ENCODE measurements around the gene ANO2. TPM values are rescaled to one million over a fixed set of nuclear protein-coding genes. Genes with fewer than 3 reads are reported as not detected.

The ANO2 gene
- total and polyA plus RNA-seq, 4 donors: 0.03 to 0.25 (median 0.15) TPM

DNA sequence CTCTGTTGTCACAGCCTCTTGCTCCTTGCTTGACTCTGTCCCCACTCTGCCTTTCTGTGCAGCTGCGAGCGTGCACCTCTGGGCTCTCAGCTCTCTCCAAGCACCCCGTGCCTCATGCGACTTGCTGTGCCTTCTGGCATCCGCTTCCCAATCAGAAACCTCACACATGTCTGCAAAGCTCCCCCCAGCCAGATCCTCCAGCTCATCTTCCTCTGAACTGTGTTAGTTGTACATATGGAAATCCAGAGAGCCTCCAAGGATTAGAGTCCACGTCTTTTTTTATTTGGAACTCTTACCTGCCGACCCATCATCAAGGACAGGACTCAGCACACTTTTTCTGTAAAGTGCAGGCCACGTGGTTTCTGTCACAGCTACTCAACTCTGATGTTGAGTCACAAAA is 70.5 kb downstream of the ANO2 start:
- Histone ChIP-seq H3K9me3 (ENCODE audit: control insufficient read depth in 4 of 4, low read length in 3 of 4) (no peaks in the 10 kb centered on the region), H3K27me3 (ENCODE audit: control insufficient read depth in 4 of 4, insufficient read depth in 4 of 4, low read length in 3 of 4) (peaks cover 0 to 3% (median 0%) of the 10 kb centered on the region in 4 donors), H3K9ac (ENCODE audit: low read depth in 1 of 2, low read length in 2 of 2) (no peak overlapping the region), H3K36me3 (ENCODE audit: control insufficient read depth in 4 of 4, insufficient read depth in 3 of 4, low read depth in 1 of 4, low read length in 3 of 4) (no peaks in the 10 kb centered on the region), H3K4me1 (ENCODE audit: control insufficient read depth in 4 of 4, insufficient read depth in 4 of 4, low read length in 3 of 4) (no peaks in the 10 kb centered on the region), H3K4me3 (ENCODE audit: low read depth in 1 of 3, low read length in 3 of 3) (no peak overlapping the region), H3K27ac (ENCODE audit: low read depth in 1 of 2, low read length in 2 of 2) (no peak overlapping the region)
- TF ChIP-seq SP1 (IDR thresholded peaks at IDR 0.05) (no peak), JUND (IDR thresholded peaks at IDR 0.05) (no peak), RXRA (IDR thresholded peaks at IDR 0.05) (no peak), EGR1 (IDR thresholded peaks at IDR 0.05; ENCODE audit: low read depth in 2 of 2) (no peak)
- TF ChIP-seq, protein P1, sequence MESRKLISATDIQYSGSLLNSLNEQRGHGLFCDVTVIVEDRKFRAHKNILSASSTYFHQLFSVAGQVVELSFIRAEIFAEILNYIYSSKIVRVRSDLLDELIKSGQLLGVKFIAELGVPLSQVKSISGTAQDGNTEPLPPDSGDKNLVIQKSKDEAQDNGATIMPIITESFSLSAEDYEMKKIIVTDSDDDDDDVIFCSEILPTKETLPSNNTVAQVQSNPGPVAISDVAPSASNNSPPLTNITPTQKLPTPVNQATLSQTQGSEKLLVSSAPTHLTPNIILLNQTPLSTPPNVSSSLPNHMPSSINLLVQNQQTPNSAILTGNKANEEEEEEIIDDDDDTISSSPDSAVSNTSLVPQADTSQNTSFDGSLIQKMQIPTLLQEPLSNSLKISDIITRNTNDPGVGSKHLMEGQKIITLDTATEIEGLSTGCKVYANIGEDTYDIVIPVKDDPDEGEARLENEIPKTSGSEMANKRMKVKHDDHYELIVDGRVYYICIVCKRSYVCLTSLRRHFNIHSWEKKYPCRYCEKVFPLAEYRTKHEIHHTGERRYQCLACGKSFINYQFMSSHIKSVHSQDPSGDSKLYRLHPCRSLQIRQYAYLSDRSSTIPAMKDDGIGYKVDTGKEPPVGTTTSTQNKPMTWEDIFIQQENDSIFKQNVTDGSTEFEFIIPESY (IDR thresholded peaks at IDR 0.05): no peak
- DNase-seq (ENCODE audit: low spot score): no peak
- WGBS: 88% methylated on average over 8 of the region's 8 CpGs

DNA sequence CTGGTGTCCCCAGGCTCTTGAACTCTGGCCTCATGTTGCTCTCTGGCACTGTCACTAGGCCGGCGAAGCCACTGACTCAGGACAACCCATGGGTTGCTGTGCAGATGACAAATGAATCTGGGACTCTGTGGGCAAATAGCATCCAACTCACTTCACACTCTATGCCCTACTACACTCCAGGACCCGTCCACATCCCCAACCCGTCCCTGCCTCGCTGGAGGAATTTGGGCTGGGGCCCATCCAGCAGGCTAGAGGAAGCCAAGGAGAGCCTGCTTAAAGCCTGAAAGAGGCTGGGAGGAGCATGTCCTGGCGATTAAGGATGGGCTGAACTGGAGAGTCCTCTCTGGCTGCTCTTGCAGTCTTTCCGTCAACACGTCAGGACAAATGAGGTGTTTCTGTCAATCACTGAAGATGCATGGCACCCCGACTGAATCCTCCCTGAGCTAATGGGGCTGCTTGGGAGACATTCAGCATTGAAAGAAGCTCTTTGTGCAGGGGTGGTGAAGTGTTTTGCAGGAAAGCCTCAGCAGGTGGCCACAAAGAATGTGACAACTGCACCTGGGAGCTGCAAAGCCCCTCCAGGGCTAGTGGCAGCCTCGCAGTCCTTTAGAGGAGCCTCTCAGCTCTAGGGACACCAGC is 71.7 kb downstream of the ANO2 start:
- no peaks in the 10 kb centered on the region for H3K36me3 ChIP-seq (ENCODE audit: control insufficient read depth in 4 of 4, insufficient read depth in 3 of 4, low read depth in 1 of 4, low read length in 3 of 4)
- no peak for TF ChIP-seq HNF4G (IDR thresholded peaks at IDR 0.05)
- no peak for TF ChIP-seq GABPA (IDR thresholded peaks at IDR 0.05 in 1 of 2, conservative IDR thresholded peaks at IDR 0.05 in 1 of 2)
- TF ChIP-seq FOXA2 (IDR thresholded peaks at IDR 0.05): no peak
- TF ChIP-seq NR2F2 (IDR thresholded peaks at IDR 0.05): no peak
- TF ChIP-seq EGR1 (IDR thresholded peaks at IDR 0.05; ENCODE audit: low read depth in 2 of 2): no peak
- TF ChIP-seq, protein P2, sequence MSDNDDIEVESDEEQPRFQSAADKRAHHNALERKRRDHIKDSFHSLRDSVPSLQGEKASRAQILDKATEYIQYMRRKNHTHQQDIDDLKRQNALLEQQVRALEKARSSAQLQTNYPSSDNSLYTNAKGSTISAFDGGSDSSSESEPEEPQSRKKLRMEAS (IDR thresholded peaks at IDR 0.05): no peak
- TF ChIP-seq FOXA1 (IDR thresholded peaks at IDR 0.05): no peak
- TF ChIP-seq HNF4A (conservative IDR thresholded peaks at IDR 0.05): no peak
- no peak for TF ChIP-seq JUND (IDR thresholded peaks at IDR 0.05)
- TF ChIP-seq TAF1 (conservative IDR thresholded peaks at IDR 0.05): no peak
- TF ChIP-seq, protein P3, sequence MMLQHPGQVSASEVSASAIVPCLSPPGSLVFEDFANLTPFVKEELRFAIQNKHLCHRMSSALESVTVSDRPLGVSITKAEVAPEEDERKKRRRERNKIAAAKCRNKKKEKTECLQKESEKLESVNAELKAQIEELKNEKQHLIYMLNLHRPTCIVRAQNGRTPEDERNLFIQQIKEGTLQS (IDR thresholded peaks at IDR 0.05): no peak
- TF ChIP-seq, protein P4, sequence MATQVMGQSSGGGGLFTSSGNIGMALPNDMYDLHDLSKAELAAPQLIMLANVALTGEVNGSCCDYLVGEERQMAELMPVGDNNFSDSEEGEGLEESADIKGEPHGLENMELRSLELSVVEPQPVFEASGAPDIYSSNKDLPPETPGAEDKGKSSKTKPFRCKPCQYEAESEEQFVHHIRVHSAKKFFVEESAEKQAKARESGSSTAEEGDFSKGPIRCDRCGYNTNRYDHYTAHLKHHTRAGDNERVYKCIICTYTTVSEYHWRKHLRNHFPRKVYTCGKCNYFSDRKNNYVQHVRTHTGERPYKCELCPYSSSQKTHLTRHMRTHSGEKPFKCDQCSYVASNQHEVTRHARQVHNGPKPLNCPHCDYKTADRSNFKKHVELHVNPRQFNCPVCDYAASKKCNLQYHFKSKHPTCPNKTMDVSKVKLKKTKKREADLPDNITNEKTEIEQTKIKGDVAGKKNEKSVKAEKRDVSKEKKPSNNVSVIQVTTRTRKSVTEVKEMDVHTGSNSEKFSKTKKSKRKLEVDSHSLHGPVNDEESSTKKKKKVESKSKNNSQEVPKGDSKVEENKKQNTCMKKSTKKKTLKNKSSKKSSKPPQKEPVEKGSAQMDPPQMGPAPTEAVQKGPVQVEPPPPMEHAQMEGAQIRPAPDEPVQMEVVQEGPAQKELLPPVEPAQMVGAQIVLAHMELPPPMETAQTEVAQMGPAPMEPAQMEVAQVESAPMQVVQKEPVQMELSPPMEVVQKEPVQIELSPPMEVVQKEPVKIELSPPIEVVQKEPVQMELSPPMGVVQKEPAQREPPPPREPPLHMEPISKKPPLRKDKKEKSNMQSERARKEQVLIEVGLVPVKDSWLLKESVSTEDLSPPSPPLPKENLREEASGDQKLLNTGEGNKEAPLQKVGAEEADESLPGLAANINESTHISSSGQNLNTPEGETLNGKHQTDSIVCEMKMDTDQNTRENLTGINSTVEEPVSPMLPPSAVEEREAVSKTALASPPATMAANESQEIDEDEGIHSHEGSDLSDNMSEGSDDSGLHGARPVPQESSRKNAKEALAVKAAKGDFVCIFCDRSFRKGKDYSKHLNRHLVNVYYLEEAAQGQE (IDR thresholded peaks at IDR 0.05): no peak
- no peak for TF ChIP-seq YY1 (IDR thresholded peaks at IDR 0.05)
- H3K4me1 ChIP-seq (ENCODE audit: control insufficient read depth in 4 of 4, insufficient read depth in 4 of 4, low read length in 3 of 4): no peaks in the 10 kb centered on the region
- no peak for DNase-seq (ENCODE audit: low spot score)
- H3K9ac ChIP-seq (ENCODE audit: low read depth in 1 of 2, low read length in 2 of 2): no peak overlapping the region
- 62% methylated on average over 10 of the region's 10 CpGs for WGBS
- no peak overlapping the region for H3K27ac ChIP-seq (ENCODE audit: low read depth in 1 of 2, low read length in 2 of 2)
- peaks cover 0 to 3% (median 0%) of the 10 kb centered on the region in 4 donors for H3K27me3 ChIP-seq (ENCODE audit: control insufficient read depth in 4 of 4, insufficient read depth in 4 of 4, low read length in 3 of 4)
- H3K4me3 ChIP-seq (ENCODE audit: low read depth in 1 of 3, low read length in 3 of 3): no peak overlapping the region
- no peaks in the 10 kb centered on the region for H3K9me3 ChIP-seq (ENCODE audit: control insufficient read depth in 4 of 4, low read length in 3 of 4)

Measured in liver (tissue), 9 donors.